HG03558 (cell line): ENCODE data around the gene ATM.
"Not testable (repeated sequence)": the region's sequence is repeated elsewhere in the genome, so short reads cannot be mapped to it uniquely, and the experiment has no call there.

Source experiments
- ATAC-seq: cut with Tn5 transposase; IDR thresholded peaks from one replicate; pipeline ENCODE4 v1.9.1; 2021; ENCODE audit warnings: moderate number of reproducible peaks; ENCODE audit not compliant: unreplicated experiment; ENCODE audit errors: extremely low read depth

ATM gene

GRCh38 chr11:108345767-108346166, 122.9 kb downstream of the ATM start:
- no peak for ATAC-seq

- ATAC-seq, result no peak
Measured at GRCh38 chr11:108346451-108346850, 123.6 kb downstream of the ATM start.

GRCh38 chr11:108351468-108351867, 128.6 kb downstream of the ATM start:
- ATAC-seq, result no peak

GRCh38 chr11:108364159-108364558, 141.3 kb downstream of the ATM start:
- no peak for ATAC-seq

- no peak for ATAC-seq
Measured at GRCh38 chr11:108368134-108368533, 145.3 kb downstream of the ATM start.

- ATAC-seq, result no peak
Measured at GRCh38 chr11:108369064-108369463, 146.2 kb downstream of the ATM start.

- ATAC-seq, result no peak
Measured at GRCh38 chr11:108370315-108370714, 147.4 kb downstream of the ATM start.

GRCh38 chr11:108370990-108371389, 148.1 kb downstream of the ATM start:
- ATAC-seq, result no peak

GRCh38 chr11:108373505-108373904, 150.6 kb downstream of the ATM start:
- ATAC-seq, result not testable (repeated sequence)

GRCh38 chr11:108388576-108388975, 165.7 kb downstream of the ATM start:
- no peak for ATAC-seq

GRCh38 chr11:108392353-108392752, 169.5 kb downstream of the ATM start:
- ATAC-seq, result no peak

GRCh38 chr11:108393046-108393445, 170.2 kb downstream of the ATM start:
- ATAC-seq, result no peak

GRCh38 chr11:108394744-108395284, 171.9 kb downstream of the ATM start:
- ATAC-seq, result no peak

- ATAC-seq, result not testable (repeated sequence)
Measured at GRCh38 chr11:108396672-108397071, 173.8 kb downstream of the ATM start.

- no peak for ATAC-seq
Measured at GRCh38 chr11:108398439-108398838, 175.6 kb downstream of the ATM start.

GRCh38 chr11:108402241-108402640, 179.4 kb downstream of the ATM start:
- no peak for ATAC-seq

GRCh38 chr11:108403052-108403451, 180.2 kb downstream of the ATM start:
- no peak for ATAC-seq

- no peak for ATAC-seq
Measured at GRCh38 chr11:108405706-108406105, 182.8 kb downstream of the ATM start.

- no peak for ATAC-seq
Measured at GRCh38 chr11:108414958-108415357, 192.1 kb downstream of the ATM start.

GRCh38 chr11:108417551-108417950, 194.7 kb downstream of the ATM start:
- not testable (repeated sequence) for ATAC-seq
